ENCODE results near the gene F8A3.
"Not testable (repeated sequence)": the region's sequence is repeated elsewhere in the genome, so short reads cannot be mapped to it uniquely, and the experiment has no call there.

F8A3 gene

GRCh38 chrX:155458471-155458870, at the start of gene F8A3:
F8A3 (minus strand) TSS chrX:155458620; CDS start chrX:155458600, 20 bp downstream.
- DNase-seq, result not testable (repeated sequence)

DNA sequence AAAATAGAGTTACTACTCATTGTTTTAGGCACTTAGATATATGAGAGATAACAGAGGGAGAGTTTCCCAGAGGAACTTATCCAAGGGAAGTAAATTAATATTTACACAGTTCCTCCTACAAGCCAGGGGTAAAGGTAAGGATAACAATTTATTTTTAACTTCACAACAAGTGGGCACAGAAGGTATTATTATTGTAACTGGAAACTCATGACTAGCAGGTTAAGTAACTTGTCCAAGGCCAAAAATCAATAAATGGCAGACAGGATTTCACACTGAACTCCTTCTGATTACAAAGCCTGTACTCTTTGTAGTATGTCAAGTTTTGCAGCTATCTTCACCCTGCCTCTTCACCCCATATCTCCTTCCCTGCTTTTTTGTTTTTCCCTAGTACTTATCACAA, 46.9 kb upstream of the F8A3 start:
- DNase-seq, result no peak

GRCh38 chrX:155495134-155495533, 36.7 kb upstream of the F8A3 start:
- DNase-seq, result not testable (repeated sequence)

DNA sequence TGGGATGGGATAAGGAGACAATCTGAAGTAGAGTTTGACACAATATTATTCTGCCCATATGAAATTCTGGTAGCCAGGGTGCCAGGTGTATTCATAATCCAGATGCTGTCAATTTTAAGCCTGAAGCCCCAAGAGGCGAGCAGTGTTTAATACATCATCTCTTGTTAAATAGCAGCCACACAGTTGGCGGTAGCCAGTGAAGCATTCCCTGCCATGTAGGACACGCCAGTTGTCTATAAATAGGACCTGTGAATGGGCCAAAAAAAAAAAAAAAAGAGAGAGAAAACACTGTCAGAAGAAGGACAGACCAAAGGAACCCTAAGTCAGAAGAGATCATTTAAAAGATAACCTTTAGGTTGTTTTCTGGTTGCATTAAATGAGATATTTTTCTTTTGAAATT, 33.0 kb upstream of the F8A3 start:
- not testable (repeated sequence) for DNase-seq

DNA sequence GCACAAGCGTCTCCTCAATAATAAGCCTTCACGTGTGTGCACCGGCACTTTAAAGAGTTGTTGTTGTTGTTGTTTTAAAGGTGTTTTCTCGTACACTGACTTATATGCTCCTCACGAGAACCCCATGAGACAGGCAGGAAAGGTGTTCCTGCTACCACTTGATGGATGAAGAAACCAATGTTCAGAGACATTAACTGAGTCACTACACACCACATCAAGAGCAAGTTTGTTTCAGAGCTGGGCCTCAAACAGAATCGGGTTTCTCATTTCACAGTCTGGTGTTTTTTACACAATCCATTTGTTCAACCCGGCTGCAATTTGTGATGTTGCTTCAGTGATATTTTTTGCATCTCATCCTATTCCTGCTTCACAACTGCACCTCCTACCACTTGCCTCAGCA, 18.7 kb upstream of the F8A3 start:
- DNase-seq, result not testable (repeated sequence)

DNA sequence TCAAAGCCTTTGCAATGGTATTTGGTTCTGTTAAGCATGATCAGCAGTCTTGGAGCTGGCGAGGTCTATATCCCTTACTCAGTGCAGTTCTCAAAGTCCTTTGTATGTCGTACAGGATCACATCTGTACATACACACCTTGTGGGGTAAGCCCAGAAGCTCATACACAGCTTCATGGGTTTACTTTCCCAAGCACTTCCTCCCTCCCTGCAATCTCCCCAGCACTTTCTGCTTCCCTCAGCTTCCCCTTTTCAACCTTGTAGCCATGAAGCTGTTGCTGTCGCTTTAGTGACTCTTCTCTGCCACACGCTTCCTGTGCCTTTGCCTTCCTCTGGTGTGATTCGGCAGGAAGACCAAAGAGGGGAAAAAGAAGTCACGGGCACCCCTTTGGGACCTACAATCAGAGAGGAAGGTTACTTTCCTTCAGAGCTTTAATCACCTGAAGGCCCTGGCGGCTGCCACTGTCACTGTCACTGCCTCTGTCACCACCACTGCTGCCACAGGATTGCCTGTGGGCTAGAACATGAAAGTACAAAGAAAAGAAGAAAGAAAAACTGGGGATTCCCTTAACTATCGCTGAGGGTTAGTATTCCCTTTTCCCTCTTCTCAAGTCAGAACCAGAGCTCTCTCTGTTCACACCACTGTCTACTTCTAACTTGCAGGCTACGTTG, 8.0 kb upstream of the F8A3 start:
- DNase-seq, result not testable (repeated sequence)

- not testable (repeated sequence) for DNase-seq
These were observed 2.1 kb upstream of the F8A3 start for GRCh38 chrX:155460501-155460900.

- DNase-seq, result not testable (repeated sequence)
These were observed 516 bp downstream of the F8A3 start for GRCh38 chrX:155457761-155458447.

- no peak for DNase-seq
These were observed 17.3 kb downstream of the F8A3 start for GRCh38 chrX:155441097-155441496.

GRCh38 chrX:155435744-155436112, 22.7 kb downstream of the F8A3 start:
- no peak for DNase-seq

DNA sequence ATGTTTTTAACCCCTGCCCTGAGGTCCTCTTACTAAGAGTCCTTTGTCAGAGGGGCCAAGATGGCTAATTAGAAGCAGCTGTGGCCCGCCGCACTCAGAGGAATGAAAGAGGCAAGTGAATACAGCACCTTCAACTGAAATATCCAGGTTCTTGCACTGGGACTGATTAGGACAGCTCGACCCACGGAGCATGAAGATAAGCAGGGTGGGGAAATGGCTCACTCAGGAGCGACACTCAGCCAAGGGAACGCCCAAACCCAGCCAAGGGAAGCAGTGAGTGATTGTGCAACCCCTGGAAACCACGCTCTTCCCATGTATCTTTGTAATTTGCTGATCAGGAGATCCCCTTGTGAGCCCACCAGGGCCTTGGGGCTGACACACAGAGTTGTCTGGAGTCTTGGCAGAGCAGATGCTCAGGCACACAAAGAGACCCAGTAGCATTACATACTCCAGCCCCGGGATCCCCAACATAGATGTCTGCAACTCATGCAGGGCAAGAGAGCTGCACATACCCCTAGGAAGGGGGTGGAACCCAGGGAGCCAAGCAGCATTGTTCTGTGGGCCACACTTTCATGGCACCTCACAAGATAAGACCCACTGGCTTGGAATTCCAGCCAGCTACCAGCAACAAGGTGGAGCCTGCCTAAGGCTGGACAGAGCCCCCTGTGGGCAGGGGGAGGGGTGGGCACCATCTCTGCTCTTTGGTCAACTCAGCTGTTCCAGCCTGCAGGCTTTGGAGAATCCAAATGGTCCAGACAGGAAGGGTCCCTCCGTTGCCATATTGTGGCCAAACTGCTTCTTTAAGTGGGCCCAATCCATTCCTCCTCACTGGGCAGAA, 23.3 kb downstream of the F8A3 start:
- DNase-seq, result no peak

DNA sequence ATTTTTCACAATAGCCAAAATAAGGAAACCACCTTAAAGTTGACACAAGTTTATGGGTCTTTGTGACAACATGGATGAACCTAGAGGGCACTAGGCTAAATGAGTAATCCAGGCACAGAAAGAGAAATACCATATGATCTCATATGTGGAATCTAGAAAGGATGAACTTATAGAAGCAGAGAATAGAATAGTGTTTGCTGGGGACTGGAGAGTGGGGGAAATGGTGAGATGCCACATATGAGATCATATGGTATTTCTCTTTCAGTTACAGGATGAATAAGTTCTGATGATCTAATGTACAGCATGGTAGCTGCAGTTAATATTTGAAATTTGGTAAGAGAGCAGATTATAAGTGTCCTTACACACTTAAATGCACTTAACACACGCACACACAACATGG, 40.7 kb downstream of the F8A3 start:
- DNase-seq, result no peak
